Caco-2 (cell line): ENCODE results near the gene OSM. TPM values are rescaled to one million over a fixed set of nuclear protein-coding genes. Genes with fewer than 3 reads are reported as not detected.

ENCODE experiments used
- BruUV-seq: library from RNA; stranded (reverse); fragments of 400-500 nt; replicated peaks from 2 replicates; lab custom pipeline; 2021; lab: Mats Ljungman, UMichigan
- CTCF ChIA-PET: fragments of 300-600 bp; sonication (Branson Sonifier 250); formaldehyde crosslinking; loops from one replicate; lab custom pipeline; 2022; ENCODE audit warnings: antibody characterized with exemption; lab: Charles Lee
- POLR2A ChIA-PET: fragments of 300-600 bp; sonication (Branson Sonifier 250); formaldehyde crosslinking; loops from one replicate; lab custom pipeline; 2022; ENCODE audit warnings: antibody characterized with exemption; lab: Charles Lee
- DNase-seq, 2 experiments: peaks; one replicate each; pipeline versions ENCODE4 v3.0.0 to v3.0.0-alpha.2; 2020 to 2022
- H3K27me3 ChIP-seq: replicated peaks from 2 replicates; pipeline ENCODE4 v1.6.0; 2011; ENCODE audit warnings: low read length; ENCODE audit not compliant: control insufficient read depth, insufficient read depth
- H3K36me3 ChIP-seq: 2 replicates; pipeline ENCODE4 v1.5.1; 2011; ENCODE audit warnings: low read length; ENCODE audit not compliant: control insufficient read depth, insufficient read depth
- H3K4me1 ChIP-seq: fragments of 250-450 bp; sonication (Bioruptor Pico); 2 replicates; pipeline ENCODE4 v1.5.1; 2020; ENCODE audit warnings: mild to moderate bottlenecking
- H3K4me3 ChIP-seq: 2 replicates; pipeline ENCODE4 v1.5.1; 2011; ENCODE audit warnings: low read depth, mild to moderate bottlenecking, control low read depth, low read length
- H3K9me3 ChIP-seq: fragments of 250-450 bp; sonication (Bioruptor Pico); 2 replicates; pipeline ENCODE4 v1.5.1; 2020; ENCODE audit warnings: mild to moderate bottlenecking, moderate library complexity
- H3K27ac Mint-ChIP-seq: one replicate; pipeline ENCODE4 v1.8.0; 2022; ENCODE audit warnings: mixed read lengths; ENCODE audit not compliant: unreplicated experiment
- H3K27me3 Mint-ChIP-seq: one replicate; pipeline ENCODE4 v1.8.0; 2022; ENCODE audit warnings: mixed read lengths; ENCODE audit not compliant: insufficient read depth, unreplicated experiment
- H3K36me3 Mint-ChIP-seq: one replicate; pipeline ENCODE4 v1.8.0; 2022; ENCODE audit warnings: mild to moderate bottlenecking, mixed read lengths; ENCODE audit not compliant: insufficient read depth, unreplicated experiment
- H3K4me1 Mint-ChIP-seq: one replicate; pipeline ENCODE4 v1.8.0; 2022; ENCODE audit warnings: low read depth, mixed read lengths; ENCODE audit not compliant: unreplicated experiment
- H3K4me3 Mint-ChIP-seq: one replicate; pipeline ENCODE4 v1.8.0; 2022; ENCODE audit warnings: mild to moderate bottlenecking, moderate library complexity, mixed read lengths; ENCODE audit not compliant: unreplicated experiment
- H3K9me3 Mint-ChIP-seq: one replicate; pipeline ENCODE4 v1.8.0; 2022; ENCODE audit warnings: mixed read lengths; ENCODE audit not compliant: unreplicated experiment
- CTCF ChIP-seq, 2 experiments: fragments of 200-600 bp in 1 of 2; IDR thresholded peaks; 1 replicate in 1 of 2; 2 replicates in 1 of 2; pipeline versions ENCODE4 v1.5.1 to v1.8.0; 2011 to 2022; ENCODE audit warnings: antibody characterized with exemption in 1 of 2, control low read depth in 1 of 2, inconsistent platforms in 1 of 2, low read depth in 1 of 2, low read length in 1 of 2, mild to moderate bottlenecking in 1 of 2, moderate library complexity in 1 of 2; ENCODE audit not compliant: insufficient read depth in 1 of 2, severe bottlenecking in 1 of 2, unreplicated experiment in 1 of 2
- intact Hi-C: fragments of 100-400 bp; cut with micrococcal nuclease; formaldehyde crosslinking; loops from one replicate; pipeline ENCODE4 v1.10.0; 2022; ENCODE audit not compliant: unreplicated experiment
- total RNA-seq: library from RNA; stranded (reverse); gene quantifications from 2 replicates; pipeline ENCODE4 v1.2.3, GENCODE V29; 2022

The OSM gene
- total RNA-seq, 1 experiment from 2014 or later: not detected

- Mint-ChIP-seq H3K36me3 (peaks cover 11% of the 10 kb centered on the region), H3K27me3 (no peaks in the 10 kb centered on the region), H3K4me1 (peaks cover 30% of the 10 kb centered on the region), H3K9me3 (no peaks in the 10 kb centered on the region), H3K4me3 (no peak overlapping the region), H3K27ac (no peak overlapping the region)
- Histone ChIP-seq H3K36me3 (no peaks in the 10 kb centered on the region), H3K4me3 (no peak overlapping the region), H3K9me3 (no peaks in the 10 kb centered on the region), H3K27me3 (no peaks in the 10 kb centered on the region), H3K4me1 (no peaks in the 10 kb centered on the region; the same call in 1 of the 2 replicates)
- intact Hi-C loops: no loop called here
- ChIA-PET POLR2A (interaction anchor here (0.5 to 1.7 kb wide), 2 partner anchors 10 to 19 kb away, joined by 4 to 7 read pairs; partner anchors contain the start of gene TBC1D10A), CTCF (interaction anchor here (0.9 kb wide), 1 partner anchor 20 kb away, joined by 3 read pairs; no protein-coding TSS in a partner anchor)
- no peak for DNase-seq
- no TSS peak for BruUV-seq
- TF ChIP-seq CTCF (IDR thresholded peaks at IDR 0.05; ENCODE audit: insufficient read depth in 1 of 2, low read depth in 1 of 2, low read length in 1 of 2, severe bottlenecking in 1 of 2, unreplicated experiment in 1 of 2): no peak
Measured at GRCh38 chr22:30308093-30308492, 41.4 kb upstream of the OSM start.

GRCh38 chr22:30307041-30307574, 40.5 kb upstream of the OSM start:
- Histone ChIP-seq H3K4me1 (peaks cover 6% of the 10 kb centered on the region; the same call in 1 of the 2 replicates), H3K27me3 (no peaks in the 10 kb centered on the region), H3K4me3 (no peak overlapping the region), H3K36me3 (no peaks in the 10 kb centered on the region), H3K9me3 (no peaks in the 10 kb centered on the region)
- Mint-ChIP-seq H3K36me3 (peaks cover 11% of the 10 kb centered on the region), H3K27me3 (no peaks in the 10 kb centered on the region), H3K4me1 (peaks cover 25% of the 10 kb centered on the region), H3K27ac (no peak overlapping the region), H3K9me3 (no peaks in the 10 kb centered on the region), H3K4me3 (no peak overlapping the region)
- intact Hi-C loops: no loop called here
- no TSS peak for BruUV-seq
- no peak for DNase-seq
- POLR2A ChIA-PET: interaction anchor here (1.7 kb wide), 1 partner anchor 9 kb away, joined by 4 read pairs; no protein-coding TSS in a partner anchor
- CTCF ChIA-PET: no interaction called here
- TF ChIP-seq CTCF (IDR thresholded peaks at IDR 0.05; ENCODE audit: insufficient read depth in 1 of 2, low read depth in 1 of 2, low read length in 1 of 2, severe bottlenecking in 1 of 2, unreplicated experiment in 1 of 2): no peak

GRCh38 chr22:30306627-30307011, 40.0 kb upstream of the OSM start:
- no peak overlapping the region for H3K4me3 Mint-ChIP-seq
- peaks cover 8% of the 10 kb centered on the region; the same call in 1 of the 2 replicates for H3K4me1 ChIP-seq
- CTCF ChIA-PET: no interaction called here

More at GRCh38 chr22:30306627-30307011, 40.0 kb upstream of the OSM start:
- Histone ChIP-seq H3K36me3 (peaks cover 2% of the 10 kb centered on the region), H3K4me3 (no peak overlapping the region), H3K9me3 (no peaks in the 10 kb centered on the region), H3K27me3 (no peaks in the 10 kb centered on the region)
- Mint-ChIP-seq H3K36me3 (peaks cover 11% of the 10 kb centered on the region), H3K4me1 (peaks cover 25% of the 10 kb centered on the region), H3K27ac (no peak overlapping the region), H3K9me3 (no peaks in the 10 kb centered on the region), H3K27me3 (no peaks in the 10 kb centered on the region)
- BruUV-seq: no TSS peak
- no peak for TF ChIP-seq CTCF (IDR thresholded peaks at IDR 0.05; ENCODE audit: insufficient read depth in 1 of 2, low read depth in 1 of 2, low read length in 1 of 2, severe bottlenecking in 1 of 2, unreplicated experiment in 1 of 2)
- no peak for DNase-seq
- intact Hi-C loops: no loop called here
- POLR2A ChIA-PET: interaction anchor here (1.7 kb wide), 1 partner anchor 8 kb away, joined by 4 read pairs; no protein-coding TSS in a partner anchor
